NCI-H1048 (cell line): ENCODE measurements around the gene TMIE.

Experiments
- DNase-seq: peaks from one replicate; lab custom pipeline; 2025; lab: John Stamatoyannopoulos, UW

The TMIE gene

GRCh38 chr3:46701181-46701939, at the start of gene TMIE:
TSS of gene TMIE (plus strand) at chr3:46701392. CDS start at chr3:46701488, 96 bp downstream.
- no peak for DNase-seq

- DNase-seq, result no peak
Measured at GRCh38 chr3:46655271-46655670, 45.9 kb upstream of the TMIE start.

GRCh38 chr3:46656778-46657556, 44.2 kb upstream of the TMIE start:
- no peak for DNase-seq

GRCh38 chr3:46659285-46659684, 41.9 kb upstream of the TMIE start:
- no peak for DNase-seq

GRCh38 chr3:46660003-46660402, 41.2 kb upstream of the TMIE start:
- DNase-seq, result no peak

- DNase-seq, result no peak
Measured at GRCh38 chr3:46660543-46661523, 40.4 kb upstream of the TMIE start.

GRCh38 chr3:46661776-46662766, 39.1 kb upstream of the TMIE start:
- DNase-seq, result no peak

- no peak for DNase-seq
Measured at GRCh38 chr3:46662771-46663551, 38.2 kb upstream of the TMIE start.

GRCh38 chr3:46663591-46664135, 37.5 kb upstream of the TMIE start:
- no peak for DNase-seq

GRCh38 chr3:46664188-46664970, 36.8 kb upstream of the TMIE start:
- no peak for DNase-seq

GRCh38 chr3:46664971-46665762, 36.0 kb upstream of the TMIE start:
- DNase-seq, result no peak

- DNase-seq, result no peak
Measured at GRCh38 chr3:46665763-46666452, 35.3 kb upstream of the TMIE start.

GRCh38 chr3:46666453-46666845, 34.7 kb upstream of the TMIE start:
- DNase-seq, result no peak

- no peak for DNase-seq
Measured at GRCh38 chr3:46667061-46667621, 34.1 kb upstream of the TMIE start.

GRCh38 chr3:46667657-46668056, 33.5 kb upstream of the TMIE start:
- DNase-seq, result no peak

GRCh38 chr3:46668116-46668515, 33.1 kb upstream of the TMIE start:
- DNase-seq, result no peak

- no peak for DNase-seq
Measured at GRCh38 chr3:46668591-46668990, 32.6 kb upstream of the TMIE start.
